K562 treated with DMSO at 1 percent for 24 hours (cell line): ENCODE results near the gene GPRC5D. TPM values are rescaled to one million over a fixed set of nuclear protein-coding genes. Genes with fewer than 3 reads are reported as not detected.

ENCODE experiments used
- total RNA-seq: library from RNA; unstranded; fragments of 300-600 nt; gene quantifications from 2 replicates; pipeline ENCODE4 v1.2.3, GENCODE V29; 2022; ENCODE audit warnings: low read depth; ENCODE audit not compliant: insufficient read depth

Gene GPRC5D
- not detected in 2 replicates for total RNA-seq

DNA sequence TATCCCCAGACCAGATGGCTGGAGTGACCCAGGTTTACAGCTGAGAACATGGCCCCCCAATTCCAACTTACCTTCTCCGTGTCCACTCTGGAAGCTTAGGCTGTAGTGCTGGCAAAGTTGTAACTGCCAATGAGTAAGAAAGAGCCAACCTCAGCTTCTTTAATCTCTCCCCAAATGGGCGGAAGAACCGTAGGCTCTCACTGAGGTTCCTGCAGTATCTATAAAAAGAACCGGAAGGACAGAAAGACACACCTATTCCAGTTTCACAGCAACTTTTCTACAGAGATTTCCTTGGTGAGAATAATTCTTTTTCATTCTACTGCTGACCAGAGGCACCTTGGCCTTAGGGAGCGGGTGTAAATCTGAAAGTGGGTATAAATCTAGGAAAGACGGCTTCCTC, at the start of gene GPRC5D:
TSS of gene GPRC5D (minus strand) at position 135 of the 400 bp plus-strand sequence. CDS start 1,786 bp downstream, outside the sequence.

DNA sequence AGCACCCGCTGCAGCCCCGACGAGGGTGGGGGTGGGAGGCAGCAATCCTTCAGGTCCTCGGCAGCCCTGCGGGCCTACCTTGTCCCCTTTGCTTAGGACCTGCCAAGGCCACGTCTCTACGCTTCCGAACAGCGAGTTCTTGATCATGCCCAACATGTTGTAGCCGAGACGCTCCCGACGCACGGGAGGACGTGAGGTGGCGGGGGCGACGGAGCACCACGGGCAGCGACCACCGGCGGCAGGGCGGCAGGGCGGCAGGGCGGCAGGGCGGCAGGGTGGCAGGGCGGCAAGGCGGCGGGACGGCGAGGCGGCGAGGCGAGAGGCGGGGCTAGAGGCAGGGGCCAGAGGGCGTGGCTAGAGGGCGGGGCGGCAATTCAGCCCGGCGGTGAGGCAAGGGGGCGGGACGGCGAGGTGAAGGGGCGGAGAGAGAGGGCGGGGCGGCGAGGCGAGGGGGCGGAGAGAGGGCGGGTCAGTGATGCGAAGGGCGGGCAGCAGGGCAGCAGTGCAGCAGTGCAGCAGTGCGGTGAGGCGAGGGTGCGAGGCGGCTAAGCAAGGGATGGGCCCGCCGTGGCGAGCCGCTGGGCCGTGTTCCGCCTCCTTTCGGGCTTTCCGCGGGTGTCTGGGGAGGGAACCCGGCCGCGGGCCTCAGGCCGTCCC, 48.1 kb upstream of the GPRC5D start, which contains the start of gene HEBP1:
TSS of gene HEBP1 (minus strand) at position 307 of the 657 bp plus-strand sequence. CDS start at position 156, 151 bp downstream.

DNA sequence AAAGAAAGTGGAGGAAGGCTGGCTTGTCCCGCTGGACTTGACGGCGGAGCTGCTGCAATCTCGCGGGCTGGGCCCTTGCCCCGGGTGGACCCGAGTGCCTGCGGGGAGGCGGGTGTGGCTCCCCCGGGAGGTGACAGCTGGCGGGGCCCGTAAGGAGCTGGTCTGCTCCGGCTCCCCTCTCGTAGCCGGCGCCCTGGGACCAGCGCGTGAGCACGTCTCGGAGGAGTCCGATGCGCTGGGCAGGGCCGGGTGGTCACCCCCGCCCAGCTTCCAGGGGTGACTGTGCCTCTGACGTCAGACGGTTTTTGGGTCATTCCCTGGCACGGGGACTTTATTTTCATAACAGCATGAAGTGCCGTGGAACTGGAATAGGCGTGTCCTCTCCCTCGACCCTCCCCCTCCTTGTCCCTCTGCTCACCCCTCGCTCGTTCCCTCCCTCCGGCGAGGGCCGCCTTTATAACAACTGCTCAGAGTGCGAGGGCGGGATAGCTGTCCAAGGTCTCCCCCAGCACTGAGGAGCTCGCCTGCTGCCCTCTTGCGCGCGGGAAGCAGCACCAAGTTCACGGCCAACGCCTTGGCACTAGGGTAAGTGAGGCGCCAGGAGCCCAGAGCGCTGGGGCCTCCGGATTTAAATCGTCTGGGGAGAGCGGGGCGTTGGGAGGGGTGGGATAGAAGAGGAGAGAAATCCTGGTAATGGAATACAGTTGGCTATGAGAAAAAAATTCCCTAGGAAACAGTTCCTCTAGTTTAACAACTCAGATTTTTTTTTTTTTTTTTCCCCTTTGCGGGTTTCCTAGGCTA, 60.7 kb downstream of the GPRC5D start, which contains the start of gene GPRC5A:
TSS of gene GPRC5A (plus strand) at position 483 of the 801 bp plus-strand sequence. CDS start 16,688 bp downstream, outside the sequence.

Other genes starting within 250 kb of the GPRC5D start
- 30.8 and 33.4 TPM in 2 replicates for gene CDKN1B, start 234.8 kb downstream of the GPRC5D start, total RNA-seq
- 1.1 and 1.4 TPM in 2 replicates for gene APOLD1, start 166.5 kb downstream of the GPRC5D start, total RNA-seq
- gene DDX47, start 138.8 kb downstream of the GPRC5D start, total RNA-seq, result 15.6 and 17.9 TPM in 2 replicates
- gene GPRC5A, start 60.6 kb downstream of the GPRC5D start, total RNA-seq, result not detected in 2 replicates
- gene HEBP1, start 48.1 kb upstream of the GPRC5D start, total RNA-seq, result 16.2 and 17.3 TPM in 2 replicates
- gene FAM234B, start 92.2 kb upstream of the GPRC5D start, total RNA-seq, result 2.4 and 5.0 TPM in 2 replicates
- gene GSG1, start 151.5 kb upstream of the GPRC5D start, total RNA-seq, result not detected in 2 replicates
- gene EMP1, start 244.6 kb upstream of the GPRC5D start, total RNA-seq, result not detected in 2 replicates